HCT116 (cell line): ENCODE results near the gene NPTX1. TPM values are rescaled to one million over a fixed set of nuclear protein-coding genes. Genes with fewer than 3 reads are reported as not detected.

Experiments used
- ATAC-seq: fragments of 200-7000 bp; cut with Tn5 transposase; 2 replicates; pipeline ENCODE4 v1.9.1; 2020; ENCODE audit warnings: mild to moderate bottlenecking, moderate library complexity
- BruUV-seq: library from RNA; stranded (reverse); fragments of 400-500 nt; replicated peaks from 2 replicates; lab custom pipeline; 2021; lab: Mats Ljungman, UMichigan
- CTCF ChIA-PET: fragments of 300-600 bp; sonication (Branson Sonifier 250); formaldehyde crosslinking; loops from one replicate; lab custom pipeline; 2021; ENCODE audit warnings: antibody characterized with exemption; lab: Charles Lee
- POLR2A ChIA-PET: fragments of 300-600, 350-600 bp; sonication (Branson Sonifier 250); formaldehyde crosslinking; loops from one replicate; lab custom pipeline; 2021; ENCODE audit warnings: antibody characterized with exemption; lab: Charles Lee
- RAD21 ChIA-PET, 2 experiments: fragments of 300-600 bp; sonication (Branson Sonifier 250); formaldehyde crosslinking; loops; one replicate each; lab custom pipeline; 2023; ENCODE audit warnings: low total read pairs in 2 of 2; ENCODE audit not compliant: uncharacterized antibody in 2 of 2, unreplicated experiment in 2 of 2, low non-redundant PET in 1 of 2; lab: Charles Lee
- DNase-seq: peaks from one replicate; pipeline ENCODE4 v3.0.0-alpha.2; 2010; ENCODE audit warnings: low read depth, low spot score
- H2AFZ ChIP-seq: fragments of 200-600 bp; shearing (Covaris generic), sonication (generic); 2 replicates; pipeline ENCODE4 v1.6.1; 2017; ENCODE audit warnings: low read depth, mixed run types, mixed read lengths, antibody characterized with exemption, low read length; ENCODE audit not compliant: poor library complexity, severe bottlenecking
- H3K27ac ChIP-seq: 2 replicates; pipeline ENCODE4 v1.5.1; 2012; ENCODE audit warnings: low read depth, low read length
- H3K27me3 ChIP-seq: fragments of 200-600 bp; sonication (generic); 2 replicates; pipeline ENCODE4 v1.6.1; 2016; ENCODE audit warnings: mixed run types, low read length, mixed read lengths; ENCODE audit not compliant: insufficient read depth
- H3K36me3 ChIP-seq, 2 experiments: fragments of 200-500 bp in 1 of 2; fragments of 200-600 bp in 1 of 2; sonication (Bioruptor generic) in 1 of 2; sonication (generic) in 1 of 2; 2 replicates each; pipeline versions ENCODE4 v1.5.1 to v1.6.1; 2014 to 2016; ENCODE audit warnings: low read length in 2 of 2, inconsistent platforms in 1 of 2, mixed read lengths in 1 of 2, mixed run types in 1 of 2; ENCODE audit not compliant: insufficient read depth in 2 of 2, control insufficient read depth in 1 of 2
- H3K4me1 ChIP-seq, 2 experiments: fragments of 200-600 bp in 1 of 2; sonication (generic) in 1 of 2; 2 replicates each; pipeline versions ENCODE4 v1.5.1 to v1.6.1; 2012 to 2017; ENCODE audit warnings: low read length in 2 of 2, inconsistent platforms in 1 of 2, mild to moderate bottlenecking in 1 of 2, mixed read lengths in 1 of 2, mixed run types in 1 of 2, moderate library complexity in 1 of 2; ENCODE audit not compliant: insufficient read depth in 2 of 2, control insufficient read depth in 1 of 2
- H3K4me2 ChIP-seq: fragments of 200-600 bp; sonication (generic); 2 replicates; pipeline ENCODE4 v1.6.1; 2017; ENCODE audit warnings: mixed run types, low read length, mixed read lengths
- H3K4me3 ChIP-seq, 2 experiments: fragments of 200-600 bp in 1 of 2; sonication (generic) in 1 of 2; replicated peaks in 1 of 2; 2 replicates each; pipeline ENCODE4 v1.5.1; 2011 to 2016; ENCODE audit warnings: low read length in 2 of 2, control low read depth in 1 of 2, low read depth in 1 of 2, mild to moderate bottlenecking in 1 of 2, mixed read lengths in 1 of 2, mixed run types in 1 of 2
- H3K79me2 ChIP-seq: fragments of 200-600 bp; sonication (generic); 2 replicates; pipeline ENCODE4 v1.6.1; 2017; ENCODE audit warnings: mild to moderate bottlenecking, mixed run types, low read length, moderate library complexity, mixed read lengths; ENCODE audit not compliant: insufficient read depth
- H3K9ac ChIP-seq: fragments of 200-600 bp; sonication (generic); 2 replicates; pipeline ENCODE4 v1.6.1; 2016; ENCODE audit warnings: low read length, mixed read lengths
- H3K9me2 ChIP-seq: fragments of 200-600 bp; sonication (generic), shearing (Covaris generic); 2 replicates; pipeline ENCODE4 v1.6.1; 2017; ENCODE audit warnings: mixed run types, mild to moderate bottlenecking, moderate library complexity; ENCODE audit not compliant: insufficient read depth
- H3K9me3 ChIP-seq, 2 experiments: fragments of 200-500 bp in 1 of 2; fragments of 200-600 bp in 1 of 2; sonication (Bioruptor generic) in 1 of 2; sonication (generic) in 1 of 2; 2 replicates each; pipeline ENCODE4 v1.6.1; 2014 to 2017; ENCODE audit warnings: low read length in 2 of 2, mixed read lengths in 2 of 2, inconsistent platforms in 1 of 2, low read depth in 1 of 2, mild to moderate bottlenecking in 1 of 2, mixed run types in 1 of 2, moderate library complexity in 1 of 2; ENCODE audit not compliant: control insufficient read depth in 1 of 2, insufficient read depth in 1 of 2
- H4K20me1 ChIP-seq: fragments of 200-600 bp; sonication (generic), shearing (Covaris generic); 2 replicates; pipeline ENCODE4 v1.6.1; 2017; ENCODE audit warnings: mixed run types, mild to moderate bottlenecking, moderate library complexity; ENCODE audit not compliant: insufficient read depth
- CBX3 ChIP-seq: IDR thresholded peaks from 2 replicates; pipeline ENCODE4 v1.6.1; 2012; ENCODE audit warnings: low read depth
- CEBPB ChIP-seq: IDR thresholded peaks from 2 replicates; pipeline ENCODE4 v1.6.1; 2012; ENCODE audit warnings: low read depth
- EGR1 ChIP-seq: IDR thresholded peaks from 2 replicates; pipeline ENCODE4 v1.6.1; 2012; ENCODE audit warnings: low read depth
- ELF1 ChIP-seq: IDR thresholded peaks from 2 replicates; pipeline ENCODE4 v1.6.1; 2012; ENCODE audit warnings: low read depth, borderline replicate concordance
- EZH2 ChIP-seq: fragments of 200-600 bp; sonication (generic); IDR thresholded peaks from 2 replicates; pipeline ENCODE4 v1.6.1; 2017; ENCODE audit warnings: antibody characterized with exemption, mixed run types
- FOSL1 ChIP-seq: IDR thresholded peaks from 2 replicates; pipeline ENCODE4 v1.6.1; 2012; ENCODE audit warnings: low read depth
- JUND ChIP-seq: IDR thresholded peaks from 2 replicates; pipeline ENCODE4 v1.6.1; 2012
- POLR2AphosphoS5 ChIP-seq: IDR thresholded peaks from 2 replicates; pipeline ENCODE4 v1.6.1; 2011; ENCODE audit warnings: mild to moderate bottlenecking, low read depth, low read length, moderate library complexity
- RAD21 ChIP-seq: IDR thresholded peaks from 2 replicates; pipeline ENCODE4 v1.6.1; 2012; ENCODE audit warnings: low read depth, mild to moderate bottlenecking
- SIN3A ChIP-seq: IDR thresholded peaks from 2 replicates; pipeline ENCODE4 v1.6.1; 2012; ENCODE audit warnings: low read depth
- SP1 ChIP-seq: IDR thresholded peaks from 2 replicates; pipeline ENCODE4 v1.6.1; 2012; ENCODE audit warnings: low read depth
- SRF ChIP-seq: IDR thresholded peaks from 2 replicates; pipeline ENCODE4 v1.6.1; 2012; ENCODE audit warnings: low read depth
- ZNF274 ChIP-seq: fragments of 200-500 bp; sonication (Bioruptor generic); IDR thresholded peaks from 2 replicates; pipeline ENCODE4 v1.6.1; 2014; ENCODE audit warnings: mild to moderate bottlenecking, low read depth, low read length, inconsistent platforms
- intact Hi-C: fragments of 100-400 bp; cut with micrococcal nuclease; formaldehyde crosslinking; loops from 2 replicates; pipeline ENCODE4 v1.10.0; 2022
- total RNA-seq: library from RNA; stranded (reverse); gene quantifications from one replicate; pipeline ENCODE4 v1.2.1, GENCODE V29; 2021; ENCODE audit not compliant: unreplicated experiment
- TF ChIP-seq, protein P1 (sequence below), 3 experiments: fragments of 200-600 bp in 1 of 3; sonication (generic) in 1 of 3; IDR thresholded peaks in 2 of 3; conservative IDR thresholded peaks in 1 of 3; 2 replicates each; pipeline ENCODE4 v1.5.1; 2012 to 2017; ENCODE audit warnings: low read depth in 2 of 3, low read length in 2 of 3, antibody characterized with exemption in 1 of 3, borderline replicate concordance in 1 of 3, control low read depth in 1 of 3, mild to moderate bottlenecking in 1 of 3, mixed read lengths in 1 of 3, mixed run types in 1 of 3, moderate library complexity in 1 of 3; ENCODE audit not compliant: insufficient read depth in 1 of 3
- TF ChIP-seq, protein P2 (sequence below): IDR thresholded peaks from 2 replicates; pipeline ENCODE4 v1.6.1; 2011; ENCODE audit warnings: mild to moderate bottlenecking, low read length, moderate library complexity; ENCODE audit not compliant: insufficient replicate concordance; ENCODE audit errors: extremely low read depth
- TF ChIP-seq, protein P3 (sequence below): IDR thresholded peaks from 2 replicates; pipeline ENCODE4 v1.6.1; 2012; ENCODE audit warnings: low read depth
- TF ChIP-seq, protein P4 (sequence below): IDR thresholded peaks from 2 replicates; pipeline ENCODE4 v1.6.1; 2012
- TF ChIP-seq, protein P5 (sequence below): IDR thresholded peaks from 2 replicates; pipeline ENCODE4 v1.6.1; 2012

NPTX1 gene
- total RNA-seq, 1 experiment from 2014 or later, result 0.15 TPM

DNA sequence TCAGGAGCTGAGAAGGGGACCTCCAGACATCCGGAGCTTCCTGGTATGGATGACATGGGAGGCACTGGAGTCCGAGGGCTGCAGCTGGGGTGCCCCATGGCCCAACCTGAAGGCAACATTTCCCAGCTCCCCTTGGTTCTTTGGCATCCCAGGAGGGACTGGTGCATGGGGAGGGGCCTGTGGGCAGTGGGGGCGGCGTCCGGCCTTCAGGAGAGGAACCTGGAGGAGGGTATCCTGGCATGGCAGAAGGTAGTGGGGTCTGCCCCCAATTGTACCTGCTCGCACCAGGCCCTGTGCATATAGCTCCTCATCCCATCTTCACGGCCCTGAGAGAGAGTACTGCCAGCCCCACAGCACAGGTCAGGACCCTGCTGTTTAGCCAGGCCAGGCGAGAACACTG lies 11.9 kb downstream of the NPTX1 start:
- Histone ChIP-seq H3K9me3 (no peaks in the 10 kb centered on the region), H3K36me3 (no peaks in the 10 kb centered on the region), H3K9me2 (no peaks in the 10 kb centered on the region), H3K4me1 (no peaks in the 10 kb centered on the region), H3K79me2 (no peaks in the 10 kb centered on the region), H3K9ac (no peak overlapping the region), H3K27ac (no peak overlapping the region), H3K27me3 (0 out of 2 replicates have a peak, but pooled peaks cover 9% of the 10 kb centered on the region), H2AFZ (no peak overlapping the region), H4K20me1 (no peaks in the 10 kb centered on the region), H3K4me3 (no peak overlapping the region), H3K4me2 (no peak overlapping the region)
- no peak for ATAC-seq
- TF ChIP-seq SIN3A (no peak), RAD21 (no peak), FOSL1 (no peak), EZH2 (no peak), SP1 (no peak), ZNF274 (no peak), CEBPB (no peak), POLR2AphosphoS5 (no peak), ELF1 (no peak), EGR1 (no peak), CBX3 (no peak), JUND (no peak), SRF (no peak)
- TF ChIP-seq, protein P1, sequence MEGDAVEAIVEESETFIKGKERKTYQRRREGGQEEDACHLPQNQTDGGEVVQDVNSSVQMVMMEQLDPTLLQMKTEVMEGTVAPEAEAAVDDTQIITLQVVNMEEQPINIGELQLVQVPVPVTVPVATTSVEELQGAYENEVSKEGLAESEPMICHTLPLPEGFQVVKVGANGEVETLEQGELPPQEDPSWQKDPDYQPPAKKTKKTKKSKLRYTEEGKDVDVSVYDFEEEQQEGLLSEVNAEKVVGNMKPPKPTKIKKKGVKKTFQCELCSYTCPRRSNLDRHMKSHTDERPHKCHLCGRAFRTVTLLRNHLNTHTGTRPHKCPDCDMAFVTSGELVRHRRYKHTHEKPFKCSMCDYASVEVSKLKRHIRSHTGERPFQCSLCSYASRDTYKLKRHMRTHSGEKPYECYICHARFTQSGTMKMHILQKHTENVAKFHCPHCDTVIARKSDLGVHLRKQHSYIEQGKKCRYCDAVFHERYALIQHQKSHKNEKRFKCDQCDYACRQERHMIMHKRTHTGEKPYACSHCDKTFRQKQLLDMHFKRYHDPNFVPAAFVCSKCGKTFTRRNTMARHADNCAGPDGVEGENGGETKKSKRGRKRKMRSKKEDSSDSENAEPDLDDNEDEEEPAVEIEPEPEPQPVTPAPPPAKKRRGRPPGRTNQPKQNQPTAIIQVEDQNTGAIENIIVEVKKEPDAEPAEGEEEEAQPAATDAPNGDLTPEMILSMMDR (IDR thresholded peaks at IDR 0.05 in 2 of 3, conservative IDR thresholded peaks at IDR 0.05 in 1 of 3; ENCODE audit: borderline replicate concordance in 1 of 3, insufficient read depth in 1 of 3, low read depth in 2 of 3, low read length in 2 of 3), result no peak
- TF ChIP-seq, protein P2, sequence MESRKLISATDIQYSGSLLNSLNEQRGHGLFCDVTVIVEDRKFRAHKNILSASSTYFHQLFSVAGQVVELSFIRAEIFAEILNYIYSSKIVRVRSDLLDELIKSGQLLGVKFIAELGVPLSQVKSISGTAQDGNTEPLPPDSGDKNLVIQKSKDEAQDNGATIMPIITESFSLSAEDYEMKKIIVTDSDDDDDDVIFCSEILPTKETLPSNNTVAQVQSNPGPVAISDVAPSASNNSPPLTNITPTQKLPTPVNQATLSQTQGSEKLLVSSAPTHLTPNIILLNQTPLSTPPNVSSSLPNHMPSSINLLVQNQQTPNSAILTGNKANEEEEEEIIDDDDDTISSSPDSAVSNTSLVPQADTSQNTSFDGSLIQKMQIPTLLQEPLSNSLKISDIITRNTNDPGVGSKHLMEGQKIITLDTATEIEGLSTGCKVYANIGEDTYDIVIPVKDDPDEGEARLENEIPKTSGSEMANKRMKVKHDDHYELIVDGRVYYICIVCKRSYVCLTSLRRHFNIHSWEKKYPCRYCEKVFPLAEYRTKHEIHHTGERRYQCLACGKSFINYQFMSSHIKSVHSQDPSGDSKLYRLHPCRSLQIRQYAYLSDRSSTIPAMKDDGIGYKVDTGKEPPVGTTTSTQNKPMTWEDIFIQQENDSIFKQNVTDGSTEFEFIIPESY, result no peak
- TF ChIP-seq, protein P3, sequence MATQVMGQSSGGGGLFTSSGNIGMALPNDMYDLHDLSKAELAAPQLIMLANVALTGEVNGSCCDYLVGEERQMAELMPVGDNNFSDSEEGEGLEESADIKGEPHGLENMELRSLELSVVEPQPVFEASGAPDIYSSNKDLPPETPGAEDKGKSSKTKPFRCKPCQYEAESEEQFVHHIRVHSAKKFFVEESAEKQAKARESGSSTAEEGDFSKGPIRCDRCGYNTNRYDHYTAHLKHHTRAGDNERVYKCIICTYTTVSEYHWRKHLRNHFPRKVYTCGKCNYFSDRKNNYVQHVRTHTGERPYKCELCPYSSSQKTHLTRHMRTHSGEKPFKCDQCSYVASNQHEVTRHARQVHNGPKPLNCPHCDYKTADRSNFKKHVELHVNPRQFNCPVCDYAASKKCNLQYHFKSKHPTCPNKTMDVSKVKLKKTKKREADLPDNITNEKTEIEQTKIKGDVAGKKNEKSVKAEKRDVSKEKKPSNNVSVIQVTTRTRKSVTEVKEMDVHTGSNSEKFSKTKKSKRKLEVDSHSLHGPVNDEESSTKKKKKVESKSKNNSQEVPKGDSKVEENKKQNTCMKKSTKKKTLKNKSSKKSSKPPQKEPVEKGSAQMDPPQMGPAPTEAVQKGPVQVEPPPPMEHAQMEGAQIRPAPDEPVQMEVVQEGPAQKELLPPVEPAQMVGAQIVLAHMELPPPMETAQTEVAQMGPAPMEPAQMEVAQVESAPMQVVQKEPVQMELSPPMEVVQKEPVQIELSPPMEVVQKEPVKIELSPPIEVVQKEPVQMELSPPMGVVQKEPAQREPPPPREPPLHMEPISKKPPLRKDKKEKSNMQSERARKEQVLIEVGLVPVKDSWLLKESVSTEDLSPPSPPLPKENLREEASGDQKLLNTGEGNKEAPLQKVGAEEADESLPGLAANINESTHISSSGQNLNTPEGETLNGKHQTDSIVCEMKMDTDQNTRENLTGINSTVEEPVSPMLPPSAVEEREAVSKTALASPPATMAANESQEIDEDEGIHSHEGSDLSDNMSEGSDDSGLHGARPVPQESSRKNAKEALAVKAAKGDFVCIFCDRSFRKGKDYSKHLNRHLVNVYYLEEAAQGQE, result no peak
- TF ChIP-seq, protein P4, sequence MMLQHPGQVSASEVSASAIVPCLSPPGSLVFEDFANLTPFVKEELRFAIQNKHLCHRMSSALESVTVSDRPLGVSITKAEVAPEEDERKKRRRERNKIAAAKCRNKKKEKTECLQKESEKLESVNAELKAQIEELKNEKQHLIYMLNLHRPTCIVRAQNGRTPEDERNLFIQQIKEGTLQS, result no peak
- TF ChIP-seq, protein P5, sequence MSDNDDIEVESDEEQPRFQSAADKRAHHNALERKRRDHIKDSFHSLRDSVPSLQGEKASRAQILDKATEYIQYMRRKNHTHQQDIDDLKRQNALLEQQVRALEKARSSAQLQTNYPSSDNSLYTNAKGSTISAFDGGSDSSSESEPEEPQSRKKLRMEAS, result no peak
- RAD21 ChIA-PET, result no interaction called here
- intact Hi-C loops, result no loop called here
- DNase-seq, result no peak
- POLR2A ChIA-PET, result interaction anchor here (2.0 kb wide), 1 partner anchor 10 kb away, joined by 11 read pairs; no protein-coding TSS in a partner anchor
- BruUV-seq, result no TSS peak
- CTCF ChIA-PET, result no interaction called here
